GM19099 (cell line): Measurements from ENCODE around the gene PLCXD3.

Experiments
- POLR2A ChIP-seq: IDR thresholded peaks from 3 replicates; pipeline ENCODE4 v1.6.1; 2011; ENCODE audit warnings: low read depth; ENCODE audit not compliant: insufficient read length; ENCODE audit errors: extremely low read depth

PLCXD3 gene

DNA sequence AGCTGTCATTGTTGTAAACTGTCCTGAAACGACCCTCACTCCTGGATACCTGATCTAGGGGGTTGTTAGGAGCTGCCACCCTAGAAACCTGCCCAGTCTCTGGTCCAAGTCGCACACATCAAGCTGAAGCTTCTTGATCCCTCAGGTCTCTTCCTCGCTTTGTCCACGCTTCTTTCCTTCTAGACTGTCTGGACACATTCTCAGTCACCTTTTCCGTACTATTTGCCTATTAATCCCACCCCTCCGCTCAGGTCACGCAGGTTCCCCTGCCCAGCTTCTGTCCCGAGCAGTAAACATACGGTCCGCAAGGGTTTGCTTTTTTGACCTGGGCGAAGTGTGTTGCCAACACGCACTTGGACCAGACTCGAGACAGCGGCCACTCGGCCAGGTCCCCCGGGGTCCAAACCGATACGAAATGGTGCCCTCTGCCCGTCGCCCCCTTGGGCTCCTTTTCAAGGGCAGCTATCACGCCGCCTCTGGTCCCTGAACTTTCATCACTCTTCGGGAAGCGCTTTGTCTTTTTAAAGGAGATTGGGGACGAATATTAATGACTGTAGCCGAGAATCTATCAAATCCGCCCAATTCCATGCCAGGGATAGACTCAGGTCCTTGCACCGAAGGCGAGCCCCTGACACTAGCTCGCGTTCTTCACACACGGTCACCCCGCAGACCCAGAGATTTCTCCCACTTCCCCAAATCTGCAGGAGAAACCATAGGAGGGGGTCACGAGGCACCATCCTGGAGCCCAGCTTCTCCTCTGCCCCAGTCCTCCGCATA is 814 bp downstream of the PLCXD3 start:
- no peak for TF ChIP-seq POLR2A

DNA sequence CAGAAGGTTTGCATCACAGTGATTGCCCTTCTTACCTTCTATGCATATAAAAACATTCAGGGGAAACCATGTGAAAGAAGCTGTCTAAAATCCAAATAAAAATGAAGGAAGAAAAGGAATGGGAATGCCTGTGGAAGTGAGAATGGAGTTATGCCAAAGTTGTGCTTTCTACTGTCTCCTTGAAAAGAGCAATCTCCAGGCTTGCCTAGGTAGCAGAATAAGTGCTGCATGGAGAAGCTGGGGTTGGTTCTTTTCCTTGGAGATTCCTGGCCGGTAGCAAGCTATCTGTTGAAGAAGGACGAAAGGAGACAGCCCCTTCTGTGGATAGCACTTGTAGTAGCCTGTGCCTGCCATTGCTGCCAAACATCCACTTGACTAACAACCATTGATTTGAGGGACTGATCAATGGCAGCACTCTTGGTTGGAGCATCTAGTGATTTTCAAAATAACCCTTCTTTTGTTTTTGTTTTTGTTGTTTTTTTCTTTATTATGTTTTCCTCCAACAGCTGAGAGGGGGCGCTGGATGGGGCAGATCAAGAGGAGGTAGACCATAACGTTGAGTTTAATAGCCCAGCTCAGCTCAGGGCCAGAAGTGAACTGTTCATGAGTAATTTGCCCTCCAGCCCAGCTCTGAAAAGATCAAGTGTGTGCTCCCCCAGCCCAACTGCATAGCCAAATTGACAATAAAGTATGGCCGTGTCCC is 1.6 kb downstream of the PLCXD3 start:
- TF ChIP-seq POLR2A: no peak

DNA sequence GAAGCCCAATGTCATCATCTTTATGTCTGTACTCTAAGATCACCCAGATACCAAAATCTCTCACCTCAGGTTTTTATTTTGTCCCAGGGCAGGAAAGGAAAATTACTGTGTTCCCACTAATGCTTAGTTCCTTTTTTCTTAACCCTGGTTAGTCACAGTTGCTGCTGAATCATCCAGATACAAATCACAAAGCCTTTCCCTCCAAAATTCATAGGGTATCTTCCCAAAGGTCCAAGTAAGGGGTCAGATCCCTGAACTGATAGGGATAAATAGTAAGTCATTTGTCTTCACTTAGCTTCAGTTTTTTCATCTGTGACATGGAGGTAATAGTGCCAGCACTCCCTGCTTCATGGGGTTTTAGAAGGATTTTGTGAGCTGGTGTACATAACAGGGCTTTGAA is 2.2 kb downstream of the PLCXD3 start:
- TF ChIP-seq POLR2A: no peak

DNA sequence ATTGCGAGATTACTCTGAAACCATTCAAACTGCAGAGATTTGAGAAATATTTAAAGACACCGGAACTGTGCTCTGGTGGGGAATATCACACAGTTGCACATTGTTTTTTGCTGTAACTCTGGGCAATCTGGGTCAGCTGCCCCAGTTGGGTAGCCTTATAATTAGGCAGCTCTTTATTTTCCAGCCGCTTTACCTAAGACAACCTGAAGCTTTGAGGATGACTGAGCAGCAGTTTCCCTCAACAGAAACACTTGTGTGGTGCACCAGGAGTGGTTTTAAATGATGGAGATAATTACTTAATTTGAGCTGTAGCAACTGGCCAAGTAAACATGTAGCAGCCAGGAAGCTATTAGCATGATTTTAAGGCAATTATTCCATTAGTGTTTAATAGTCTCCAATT is 2.9 kb downstream of the PLCXD3 start:
- TF ChIP-seq POLR2A: no peak

DNA sequence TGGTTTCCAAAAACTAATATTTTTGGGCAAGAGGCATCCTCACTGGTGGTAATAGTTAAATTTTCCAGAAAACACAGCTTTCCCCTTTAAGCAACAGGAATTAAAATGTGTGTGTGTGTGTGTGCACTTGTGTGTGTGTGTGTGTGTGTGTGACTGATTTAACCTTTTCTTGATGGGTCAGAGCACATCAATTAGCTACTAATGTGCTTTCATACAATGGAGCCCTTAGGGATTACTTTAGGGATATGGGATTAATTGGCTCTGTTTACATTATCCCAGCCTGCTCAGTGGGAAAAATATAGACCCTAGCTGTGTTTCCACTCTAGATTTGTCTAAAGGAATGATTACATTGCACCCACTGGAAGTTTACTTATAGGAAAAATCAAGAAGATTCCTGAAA is 6.5 kb downstream of the PLCXD3 start:
- TF ChIP-seq POLR2A: no peak

DNA sequence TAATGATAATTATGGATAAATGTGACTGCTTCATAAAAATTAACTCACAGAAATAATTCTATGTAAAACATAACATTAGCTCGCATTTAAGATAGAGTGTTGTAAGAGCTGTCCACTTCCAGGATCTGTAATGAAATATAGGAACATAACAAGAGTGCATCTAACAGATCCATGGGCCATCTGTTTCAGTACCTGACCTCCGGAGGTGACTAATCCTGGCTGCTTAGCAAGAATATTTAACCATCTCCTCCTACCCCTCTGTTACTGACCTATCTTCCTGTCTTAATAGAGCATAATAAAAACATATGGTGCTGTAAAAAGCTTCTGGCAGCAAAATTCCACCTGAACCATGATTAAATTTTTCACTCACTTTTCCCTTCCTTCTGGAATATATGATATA is 7.1 kb downstream of the PLCXD3 start:
- no peak for TF ChIP-seq POLR2A

DNA sequence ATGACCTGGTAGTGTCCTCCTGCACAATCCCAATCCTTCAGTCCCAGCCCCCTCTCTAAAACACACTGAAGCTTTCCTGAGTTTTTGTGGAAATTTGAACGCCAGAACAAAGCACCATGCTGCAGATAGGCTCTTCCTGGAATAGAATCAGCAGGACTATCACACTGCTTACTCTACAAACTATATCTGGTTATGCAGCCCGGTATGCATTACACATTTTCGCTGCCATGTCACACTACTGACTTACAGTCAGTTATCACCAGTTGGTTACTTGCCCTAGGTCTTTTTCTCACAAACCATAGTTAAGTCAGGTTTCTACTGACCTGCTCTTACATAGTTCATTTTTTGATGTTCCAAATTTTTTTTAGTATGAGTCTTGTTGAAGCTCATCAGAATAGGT is 24.9 kb downstream of the PLCXD3 start:
- no peak for TF ChIP-seq POLR2A

DNA sequence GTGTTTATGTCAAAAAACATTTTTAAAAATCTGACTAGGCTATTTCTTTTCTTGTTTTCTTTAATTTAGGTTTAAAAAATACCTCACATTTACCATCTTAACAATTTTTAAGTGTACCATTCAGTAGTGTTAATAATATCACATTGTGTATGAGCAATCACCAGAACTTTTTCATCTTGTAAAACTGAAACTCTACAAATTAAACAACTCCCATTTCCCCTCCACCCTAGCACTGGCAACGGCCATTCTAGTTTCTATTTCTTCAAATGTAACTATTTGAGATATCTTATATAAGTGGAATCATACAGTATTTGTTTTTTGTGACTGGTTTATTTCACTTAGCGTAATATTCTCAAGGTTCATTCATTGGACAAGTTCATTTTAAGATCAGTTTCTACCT is 27.7 kb downstream of the PLCXD3 start:
- no peak for TF ChIP-seq POLR2A

DNA sequence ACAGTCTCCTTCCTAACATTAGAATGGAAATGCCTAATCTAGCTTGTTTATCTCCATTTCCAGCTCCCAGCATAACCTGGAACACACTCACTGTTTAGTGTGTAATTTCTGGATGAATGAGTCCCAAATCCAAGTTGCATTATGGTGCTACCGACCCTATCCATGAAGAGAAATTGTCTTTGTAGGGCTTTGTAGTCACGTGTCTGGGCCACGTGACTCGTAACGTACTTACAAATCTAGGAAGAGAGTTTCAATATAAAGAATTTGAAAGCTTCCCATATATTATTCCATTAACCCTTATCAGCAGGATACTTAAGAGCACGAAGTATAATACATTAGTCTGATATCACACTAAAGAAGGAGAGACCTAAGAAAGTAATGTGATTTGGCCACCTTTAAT is 28.2 kb downstream of the PLCXD3 start:
- no peak for TF ChIP-seq POLR2A

DNA sequence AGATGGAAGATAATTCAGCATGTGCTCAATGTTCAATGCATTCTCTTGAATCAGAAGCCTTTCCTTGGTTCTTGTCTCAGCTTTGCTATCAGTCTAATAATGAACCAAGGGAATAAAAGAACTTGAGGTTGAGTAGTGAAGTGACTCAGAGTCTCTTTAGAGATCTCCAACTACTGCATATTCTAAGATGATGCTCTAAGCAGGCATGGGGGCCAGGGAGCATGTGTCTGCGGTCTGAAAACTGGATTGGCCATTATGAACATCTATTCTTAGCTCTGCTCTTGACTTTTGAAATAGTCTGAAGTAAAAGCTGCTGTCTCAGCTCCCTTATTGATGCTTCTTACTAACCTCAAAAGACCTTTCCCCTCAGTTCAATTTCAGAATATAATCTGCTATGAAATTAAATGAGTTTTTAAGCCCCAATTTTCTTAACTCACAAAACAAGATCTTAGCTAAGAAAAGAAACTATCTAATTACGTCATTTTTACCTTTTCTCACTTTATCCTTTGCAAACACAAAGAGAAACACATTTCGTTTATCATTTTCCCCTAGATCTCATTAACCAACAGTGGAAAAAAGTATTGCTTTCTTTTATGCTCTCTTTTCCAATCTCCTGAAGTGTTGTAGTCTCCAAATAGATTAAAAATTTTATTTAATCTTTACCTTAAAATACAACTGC is 44.8 kb downstream of the PLCXD3 start:
- TF ChIP-seq POLR2A: no peak

DNA sequence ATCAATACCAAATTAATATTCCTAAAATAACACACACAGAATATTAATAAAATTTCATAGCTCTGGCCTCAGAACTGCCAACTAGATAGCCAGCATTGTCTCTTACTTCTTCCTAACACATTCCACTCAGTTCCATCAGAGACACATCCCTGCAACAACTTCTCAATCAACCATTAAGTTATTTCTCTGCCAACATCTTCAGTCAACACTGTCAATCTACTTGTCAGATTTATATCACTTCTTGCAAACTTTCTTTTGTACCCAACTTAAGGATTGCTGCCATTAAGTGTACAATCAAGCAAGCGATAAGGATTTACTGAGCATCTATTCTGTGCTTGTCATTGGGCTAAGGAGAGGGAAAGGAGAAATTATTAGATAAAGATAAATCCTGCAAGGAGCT is 50.8 kb downstream of the PLCXD3 start:
- no peak for TF ChIP-seq POLR2A

DNA sequence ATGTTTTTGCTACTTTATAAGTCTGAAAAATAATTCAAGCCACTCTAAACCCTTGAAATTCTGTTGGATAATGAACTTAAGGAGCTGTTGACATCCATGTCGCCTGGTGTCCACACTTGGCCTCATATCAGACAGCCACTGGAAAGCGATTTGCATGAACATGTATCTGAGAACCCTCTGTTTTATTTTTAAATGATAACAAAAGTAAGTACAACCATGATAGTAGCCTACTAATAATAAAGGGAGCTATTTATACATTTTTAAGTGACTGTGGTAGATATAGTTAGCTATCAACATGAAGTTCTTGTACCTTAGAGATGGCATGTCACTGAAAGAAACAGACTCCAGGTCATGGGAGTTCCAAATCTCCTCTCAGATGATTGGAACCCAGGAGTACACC is 53.3 kb downstream of the PLCXD3 start:
- TF ChIP-seq POLR2A: no peak

DNA sequence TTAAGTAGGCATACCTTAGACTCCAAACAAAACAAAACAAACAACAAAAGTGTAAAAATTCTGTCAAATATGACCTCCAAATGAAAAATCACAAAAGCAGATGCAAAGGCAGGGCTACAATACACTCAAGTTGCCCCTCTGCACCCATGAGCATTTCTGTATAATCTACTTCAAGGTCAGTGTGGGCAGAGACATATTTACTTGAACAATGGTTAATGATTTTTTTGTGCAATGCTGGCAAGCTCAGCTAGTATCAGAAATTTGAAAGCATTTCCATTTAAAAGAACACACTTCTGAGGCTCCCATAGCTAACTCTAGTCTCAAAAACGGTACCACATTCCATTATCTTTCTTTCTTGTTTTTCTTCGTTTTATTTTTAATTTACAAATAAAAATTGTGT is 57.9 kb downstream of the PLCXD3 start:
- TF ChIP-seq POLR2A: no peak

DNA sequence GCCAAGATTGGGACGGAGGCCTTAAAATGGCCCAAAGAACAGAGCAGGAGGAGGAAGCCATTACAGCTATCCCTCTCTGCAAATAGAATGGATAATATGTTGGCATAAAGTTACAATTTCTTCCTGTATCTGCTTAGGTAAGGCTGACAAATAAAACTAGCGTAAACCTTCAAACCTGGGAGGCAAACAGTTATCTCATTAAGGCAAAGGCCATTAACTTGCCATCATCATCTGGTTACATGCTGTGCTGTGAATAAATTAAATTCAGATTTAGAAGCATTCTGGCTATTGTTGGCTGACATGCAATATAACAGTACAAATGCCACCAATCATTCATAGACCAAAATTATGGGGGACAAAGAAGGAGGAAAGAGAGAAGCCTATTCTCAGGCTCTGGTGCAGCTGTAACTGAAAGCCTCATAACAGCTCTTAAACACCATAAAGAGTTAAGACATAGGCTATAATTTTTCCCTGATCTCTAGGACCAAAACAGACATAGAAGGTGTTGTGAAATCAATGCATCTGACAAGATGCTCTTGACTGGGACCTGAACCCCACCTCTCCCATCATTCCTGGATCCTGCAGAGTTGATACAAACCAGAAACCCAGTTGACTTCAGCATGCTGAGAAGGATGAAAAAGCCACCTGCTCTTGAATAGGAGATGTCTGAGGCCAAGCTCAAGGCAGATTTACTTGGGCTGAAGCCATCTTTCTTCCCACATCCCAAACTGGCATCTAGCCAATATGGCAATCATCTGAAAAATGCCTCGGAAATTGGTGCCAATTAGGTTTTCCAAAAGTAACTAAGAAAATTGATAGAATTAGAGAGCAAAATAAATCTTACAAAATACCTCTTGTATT is 62.5 kb downstream of the PLCXD3 start:
- TF ChIP-seq POLR2A: no peak
